GM21737 (cell line): Measurements from ENCODE around the gene THBS2.
"Not testable (repeated sequence)": the region's sequence is repeated elsewhere in the genome, so short reads cannot be mapped to it uniquely, and the experiment has no call there.

Experiments
- ATAC-seq: cut with Tn5 transposase; IDR thresholded peaks from one replicate; pipeline ENCODE4 v1.9.1; 2021; ENCODE audit warnings: mild to moderate bottlenecking, moderate library complexity; ENCODE audit not compliant: unreplicated experiment

THBS2 gene

DNA sequence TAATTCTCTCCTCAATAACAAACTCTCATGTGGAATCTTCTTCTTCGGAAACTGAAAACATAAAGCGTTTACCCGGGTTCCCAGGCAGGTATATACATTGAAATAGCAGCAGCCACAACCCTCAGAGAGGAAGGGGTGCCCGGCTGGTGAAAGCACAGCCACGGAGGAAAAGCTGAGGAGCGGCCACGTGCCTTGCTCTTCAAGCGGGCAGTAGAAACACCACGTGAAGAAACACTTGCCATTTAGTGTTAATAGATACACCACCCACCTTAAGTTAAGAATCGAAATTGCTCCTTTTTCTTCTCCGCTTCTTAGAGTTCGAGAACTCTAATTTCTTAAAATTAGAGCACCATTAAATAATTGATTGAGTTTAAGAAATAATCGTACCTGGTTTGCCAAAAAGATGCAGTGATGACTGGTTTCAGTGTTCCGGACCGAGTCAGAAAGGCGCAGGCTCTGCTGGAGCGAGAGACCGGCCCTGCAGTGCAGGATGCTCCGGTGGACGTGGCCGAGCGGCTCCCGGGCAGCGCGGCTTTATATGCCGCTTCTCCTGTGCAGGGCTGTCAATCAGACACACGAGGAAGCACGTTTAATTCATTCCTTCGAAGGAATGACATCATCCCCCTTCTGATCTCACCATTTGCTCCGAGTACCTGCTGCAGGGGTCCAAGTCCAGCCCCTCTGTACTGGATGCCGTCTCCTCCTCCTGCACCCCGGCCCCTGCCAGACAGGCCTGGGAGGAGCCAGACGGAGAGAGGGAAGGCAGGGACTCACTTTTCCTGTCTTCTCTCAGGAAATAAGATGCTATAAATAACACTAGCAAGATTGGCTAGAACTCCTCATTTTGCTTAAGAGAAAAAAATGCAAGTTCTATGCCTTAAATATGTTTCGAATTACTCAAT lies at the start of gene THBS2:
Gene THBS2 (minus strand): TSS at position 510 of the 902 bp plus-strand sequence. CDS start 3,062 bp downstream, outside the sequence.
- no peak for ATAC-seq

DNA sequence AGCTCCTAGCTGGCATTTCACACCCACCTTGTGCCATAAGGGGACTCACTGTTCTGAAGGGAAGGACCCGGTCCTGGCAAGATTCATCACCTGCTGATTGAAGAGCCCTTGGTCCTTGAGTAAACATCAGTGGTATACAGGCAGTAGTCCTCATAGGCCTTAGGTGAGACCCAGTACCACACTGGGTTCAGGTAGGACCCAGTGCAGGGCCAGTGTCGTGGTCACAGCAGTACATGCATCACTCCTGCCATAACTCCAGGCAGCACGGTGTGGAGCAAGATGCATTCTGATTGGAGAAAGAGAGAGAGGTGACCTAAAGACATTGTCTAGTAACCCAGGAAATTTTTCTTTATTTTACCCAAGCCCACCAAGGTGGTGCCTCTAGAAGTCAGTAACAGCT lies 49.1 kb upstream of the THBS2 start:
- ATAC-seq = no peak

DNA sequence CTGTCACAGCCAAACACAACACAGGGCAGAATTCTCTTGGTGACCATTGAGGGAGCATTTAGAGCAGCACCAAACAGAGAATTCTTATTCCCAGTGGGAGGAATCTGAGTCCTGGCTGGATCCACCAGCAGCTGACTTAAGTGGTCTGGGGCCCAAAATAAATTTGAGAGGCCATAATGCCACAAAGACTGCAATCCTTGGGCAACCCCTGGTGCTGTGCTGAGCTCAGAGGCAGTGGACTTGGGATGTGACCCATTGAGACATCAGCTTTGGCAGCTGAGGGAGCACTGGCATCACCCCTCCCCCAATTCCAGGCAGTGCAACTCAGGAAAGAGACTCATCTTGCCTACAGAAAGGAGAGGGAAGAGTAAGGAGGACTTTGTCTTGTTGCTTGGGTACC lies 48.6 kb upstream of the THBS2 start:
- ATAC-seq = no peak

DNA sequence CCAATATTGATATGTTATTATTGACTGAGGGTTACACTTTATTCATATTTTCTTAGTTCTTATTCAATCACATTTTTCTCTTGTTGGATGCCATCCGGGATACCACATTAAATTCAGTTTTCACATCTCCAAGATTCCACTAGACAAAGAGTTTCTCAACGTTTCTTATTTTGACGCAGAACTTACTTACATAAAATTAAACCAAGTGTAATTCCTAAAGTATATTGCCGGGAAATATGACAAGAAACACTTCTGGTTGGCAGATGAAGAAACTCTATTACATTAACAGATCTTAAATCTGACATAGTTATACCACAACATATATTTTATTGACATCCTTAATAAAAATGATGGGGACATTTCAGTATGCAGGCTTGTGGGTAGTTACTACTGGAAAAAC lies 47.3 kb upstream of the THBS2 start:
- no peak for ATAC-seq

DNA sequence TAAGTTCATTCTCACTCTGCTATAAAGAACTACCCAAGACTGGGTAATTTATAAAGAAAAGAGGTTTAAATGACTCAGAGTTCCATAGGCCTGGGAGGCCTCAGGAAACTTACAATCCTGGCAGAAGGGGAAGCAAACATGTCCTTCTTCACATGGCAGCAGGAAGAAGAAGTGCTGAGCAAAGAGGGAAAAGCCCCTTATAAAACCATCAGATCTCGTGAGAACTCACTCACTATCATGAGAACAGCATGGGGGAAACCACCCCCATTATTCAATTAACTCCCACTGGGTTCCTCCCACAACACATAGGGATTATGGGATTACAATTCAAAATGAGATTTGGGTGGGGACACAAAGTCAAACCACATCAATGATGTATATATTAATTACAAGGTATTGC lies 45.0 kb upstream of the THBS2 start:
- ATAC-seq = not testable (repeated sequence)

DNA sequence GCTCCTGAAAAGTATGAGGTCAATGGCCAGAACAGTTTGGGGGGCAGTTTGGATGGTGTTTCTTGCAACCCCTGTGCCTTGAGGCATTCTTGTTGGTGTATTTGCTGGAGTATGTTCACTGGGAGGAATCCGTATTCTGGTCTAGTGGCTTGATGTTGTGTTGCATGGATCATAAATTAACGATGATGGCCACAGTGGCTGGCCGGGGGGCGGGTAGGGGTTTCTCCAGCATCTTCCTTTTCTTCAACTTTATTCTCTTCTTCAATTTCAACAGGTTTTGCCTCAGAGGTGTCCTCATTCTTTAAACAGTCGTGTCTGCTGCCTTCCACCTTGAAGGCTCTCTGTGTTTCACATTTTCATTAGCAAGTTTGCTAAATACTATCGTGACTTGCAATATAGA lies 43.0 kb upstream of the THBS2 start:
- no peak for ATAC-seq

DNA sequence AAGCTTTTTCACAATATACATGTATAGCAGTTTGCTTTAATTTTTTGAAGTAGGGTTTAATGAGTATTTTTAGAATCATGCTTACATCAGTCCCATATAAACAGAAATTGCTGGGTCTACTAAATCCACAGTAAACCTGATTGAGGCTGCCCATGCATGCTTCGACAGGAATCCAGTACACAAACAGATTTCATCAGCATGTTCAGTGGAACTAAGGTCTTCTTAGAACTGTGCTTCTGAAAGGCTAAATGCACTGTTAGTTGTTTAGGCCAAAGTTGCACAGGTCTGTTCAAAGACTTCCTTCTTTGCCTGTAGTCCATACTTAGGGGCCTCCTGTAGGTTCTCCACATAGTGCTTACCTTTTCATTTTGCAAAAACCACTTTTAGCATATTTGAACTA lies 42.5 kb upstream of the THBS2 start:
- ATAC-seq = no peak

DNA sequence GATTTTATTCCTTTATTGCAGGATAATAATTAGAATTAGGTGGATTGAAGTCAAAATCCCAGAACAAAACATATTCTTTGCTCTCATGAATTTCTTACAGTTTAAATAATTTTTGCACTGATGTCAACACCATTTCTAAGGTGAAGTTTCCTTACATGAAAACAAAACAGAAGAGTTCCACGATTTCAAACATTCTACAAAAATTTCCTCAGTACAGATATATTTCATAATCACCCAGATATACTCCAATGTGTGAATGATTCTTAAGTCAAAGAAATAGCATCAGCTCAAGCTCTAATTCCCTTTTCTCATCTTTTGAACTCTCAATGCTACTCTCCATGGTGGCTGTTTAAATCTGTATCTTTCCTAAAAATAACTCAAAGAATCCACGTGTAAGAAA lies 39.5 kb upstream of the THBS2 start:
- ATAC-seq = no peak

DNA sequence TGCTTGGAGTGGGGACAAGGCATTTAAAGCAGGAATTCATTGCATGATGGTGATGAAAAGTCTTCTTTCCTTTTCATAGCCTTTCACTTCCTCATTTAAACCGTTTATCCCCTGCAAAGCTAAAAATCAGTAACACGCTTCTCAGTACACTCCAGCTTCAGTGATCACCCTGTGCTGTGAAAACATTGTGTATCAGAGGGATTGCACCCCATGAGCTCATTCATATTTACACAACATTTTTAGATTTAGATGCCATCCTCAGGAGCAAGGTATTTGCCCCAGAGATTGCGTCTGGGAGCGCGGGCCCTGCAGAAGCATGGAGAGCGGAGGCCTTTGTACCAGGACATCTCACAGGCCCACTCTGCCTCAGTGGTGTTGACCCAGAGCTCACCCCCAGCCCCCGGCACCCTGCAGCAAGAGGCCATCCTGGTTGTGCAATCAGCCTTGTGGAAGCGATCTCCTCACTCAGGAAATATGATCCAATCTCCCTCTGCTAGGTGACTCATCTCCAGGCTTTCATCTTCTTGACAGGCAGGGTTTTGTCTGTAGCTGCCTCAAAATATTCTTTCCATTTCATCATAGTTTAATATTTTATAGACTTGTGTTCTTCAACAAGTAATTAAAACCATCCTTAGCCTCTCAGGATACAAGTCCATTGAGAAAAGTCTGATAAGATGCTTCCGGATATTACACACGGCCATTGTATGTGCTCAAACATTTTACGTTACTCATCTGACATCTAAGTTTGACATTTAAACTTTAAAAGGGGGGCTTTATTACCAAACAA lies 38.9 kb upstream of the THBS2 start:
- no peak for ATAC-seq

DNA sequence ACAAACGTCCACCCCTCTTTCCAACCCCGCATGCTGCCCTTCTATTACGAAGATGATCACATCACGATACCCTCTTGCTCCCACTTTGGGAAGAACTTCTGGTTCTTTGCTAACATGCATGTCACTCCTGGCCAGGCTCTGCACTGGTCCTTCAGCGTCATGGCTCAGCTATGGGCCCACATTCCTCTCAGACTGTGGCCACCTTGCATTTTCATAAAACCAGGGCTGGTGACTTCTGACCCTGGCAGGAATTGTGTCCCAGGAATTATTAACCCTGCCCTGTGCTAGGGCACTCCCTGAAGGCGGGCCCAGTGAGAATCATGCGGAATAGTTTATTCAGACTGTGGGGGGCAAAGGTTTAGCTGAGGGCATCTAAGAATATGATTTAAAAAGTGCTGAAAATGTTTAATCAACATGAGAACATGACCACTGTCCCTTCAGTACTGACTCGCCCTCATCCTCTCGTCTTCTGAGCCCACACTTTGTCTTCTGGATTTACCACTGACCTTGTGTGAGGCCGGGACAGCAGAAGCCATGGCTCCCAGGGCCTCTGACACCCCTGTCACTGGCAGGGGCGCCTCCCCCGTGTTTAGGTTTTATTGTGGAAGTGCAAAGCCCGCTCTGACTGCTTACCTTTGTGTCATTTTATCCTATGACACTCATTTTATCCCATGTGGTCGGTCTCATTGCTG lies 38.1 kb upstream of the THBS2 start:
- no peak for ATAC-seq

DNA sequence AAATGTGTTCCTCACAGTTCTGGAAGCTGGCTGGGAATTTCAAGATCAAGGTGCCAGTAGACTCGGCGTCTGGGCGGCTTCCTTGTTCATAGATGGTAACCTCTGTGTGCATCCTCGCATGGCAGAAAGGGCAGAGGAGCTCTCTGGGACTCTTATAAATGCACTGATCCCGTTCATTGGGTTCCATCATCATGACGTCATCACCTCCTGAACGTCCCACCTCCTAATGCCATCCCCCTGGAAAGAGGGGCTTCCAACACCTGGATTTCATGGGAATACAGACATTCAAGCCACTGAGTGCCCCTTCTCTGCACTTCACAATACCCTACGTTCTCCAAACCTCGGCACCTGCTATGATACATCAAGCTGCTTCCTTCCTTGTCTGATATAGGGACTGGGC lies 37.5 kb upstream of the THBS2 start:
- ATAC-seq = no peak

DNA sequence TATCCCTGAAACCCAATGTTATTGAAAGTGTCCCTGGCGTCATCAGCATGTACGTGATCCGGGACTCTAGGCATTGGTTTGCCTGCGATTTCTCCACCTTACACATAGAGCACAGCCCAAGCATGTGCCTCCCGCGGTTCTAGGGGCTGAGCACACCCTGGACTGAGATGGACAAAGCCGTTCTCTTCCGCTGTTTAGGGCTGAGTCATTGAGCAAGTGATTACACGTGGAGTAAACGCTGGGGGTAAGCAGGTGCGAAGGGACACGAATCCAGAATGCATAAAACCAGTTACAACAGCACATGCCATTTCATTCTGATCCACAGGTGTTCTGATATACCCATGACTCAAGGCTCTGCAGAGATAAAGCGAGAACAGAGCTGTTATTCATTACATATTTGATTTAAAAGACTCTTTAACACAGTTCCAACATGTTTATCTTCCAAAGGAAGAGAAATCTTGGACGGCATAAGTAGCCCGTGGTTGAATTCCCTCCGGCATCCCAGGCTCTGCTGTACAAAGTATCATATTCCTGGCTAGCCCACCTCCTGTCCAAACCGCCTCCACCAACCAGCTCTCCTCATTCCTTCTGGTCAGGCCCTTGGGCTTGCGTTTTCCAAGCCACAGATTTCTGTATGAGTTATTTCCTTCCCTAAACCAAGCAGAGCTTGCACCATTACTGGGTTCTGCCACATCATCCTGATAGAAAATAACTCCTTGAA lies 36.1 kb upstream of the THBS2 start:
- no peak for ATAC-seq

DNA sequence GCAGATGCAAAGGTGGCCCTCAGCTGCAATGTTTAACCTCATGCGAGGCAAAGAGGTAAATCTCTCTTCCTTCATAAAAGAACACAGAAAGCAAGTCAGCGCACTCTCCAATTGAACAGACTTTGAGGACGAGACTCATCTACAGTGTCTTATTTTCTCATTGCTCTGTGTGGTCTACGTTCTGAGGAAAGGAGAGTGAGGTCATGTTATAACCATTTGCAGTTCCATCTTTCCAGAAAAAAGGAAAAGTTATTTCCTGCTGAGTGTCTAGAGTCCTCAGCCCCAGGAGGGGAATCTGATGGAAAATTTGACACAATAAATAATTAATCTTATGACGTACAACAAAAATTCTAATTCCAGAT lies 35.6 kb upstream of the THBS2 start:
- ATAC-seq = no peak

DNA sequence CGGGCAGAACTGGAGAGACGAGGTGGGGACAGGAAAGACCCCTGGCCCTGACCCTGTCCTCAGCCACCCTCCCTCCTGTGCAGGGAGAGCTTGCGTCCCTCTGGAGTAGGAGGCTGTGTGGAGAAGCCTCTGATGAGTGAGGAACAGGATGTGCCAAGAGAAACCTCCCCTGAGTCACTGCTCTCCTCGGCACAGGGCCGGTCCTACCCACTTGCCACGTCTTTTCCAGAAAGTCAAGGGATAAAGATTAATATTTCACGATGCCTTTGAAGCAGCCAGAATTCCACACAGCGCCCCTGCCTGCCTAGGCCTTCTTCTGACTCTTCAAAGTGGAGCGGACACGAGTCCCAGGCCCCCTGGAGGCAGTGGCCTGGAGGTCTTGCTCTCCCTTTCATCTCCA lies 34.9 kb upstream of the THBS2 start:
- ATAC-seq = no peak

DNA sequence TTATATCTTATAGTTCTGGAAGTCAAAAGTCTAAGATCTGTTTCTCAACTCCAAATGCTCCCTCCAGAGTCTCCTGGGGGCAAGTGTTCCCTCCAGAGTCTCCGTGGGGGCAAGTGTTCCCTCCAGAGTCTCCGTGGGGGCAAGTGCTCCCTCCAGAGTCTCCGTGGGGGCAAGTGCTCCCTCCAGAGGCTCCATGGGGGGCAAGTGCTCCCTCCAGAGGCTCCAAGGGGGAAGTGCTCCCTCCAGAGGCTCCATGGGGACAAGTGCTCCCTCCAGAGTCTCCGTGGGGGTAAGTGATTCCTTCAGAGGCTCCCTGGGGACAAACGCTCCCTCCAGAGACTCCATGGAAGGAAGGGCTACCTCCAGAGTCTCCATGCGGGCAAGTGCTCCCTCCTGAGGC lies 34.0 kb upstream of the THBS2 start:
- ATAC-seq = no peak

DNA sequence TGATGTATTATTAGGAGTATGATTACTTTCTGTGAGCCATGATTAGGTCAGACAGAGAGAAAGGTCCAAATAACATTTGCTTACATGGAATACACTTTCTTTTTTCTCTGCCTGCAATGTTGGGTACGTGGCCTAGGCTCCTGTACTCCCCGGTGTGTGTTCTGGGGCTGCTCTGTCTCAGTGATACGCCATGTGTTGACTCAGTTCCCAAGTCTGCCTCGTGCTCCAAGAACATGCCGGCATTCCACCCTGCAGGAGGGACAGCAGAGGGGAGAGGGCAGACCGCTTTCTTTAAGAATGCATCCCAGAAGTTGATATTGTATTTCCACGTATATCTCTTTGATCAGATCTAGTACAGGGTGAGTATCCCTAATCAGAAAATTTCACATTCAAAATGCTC lies 33.3 kb upstream of the THBS2 start:
- ATAC-seq = no peak

DNA sequence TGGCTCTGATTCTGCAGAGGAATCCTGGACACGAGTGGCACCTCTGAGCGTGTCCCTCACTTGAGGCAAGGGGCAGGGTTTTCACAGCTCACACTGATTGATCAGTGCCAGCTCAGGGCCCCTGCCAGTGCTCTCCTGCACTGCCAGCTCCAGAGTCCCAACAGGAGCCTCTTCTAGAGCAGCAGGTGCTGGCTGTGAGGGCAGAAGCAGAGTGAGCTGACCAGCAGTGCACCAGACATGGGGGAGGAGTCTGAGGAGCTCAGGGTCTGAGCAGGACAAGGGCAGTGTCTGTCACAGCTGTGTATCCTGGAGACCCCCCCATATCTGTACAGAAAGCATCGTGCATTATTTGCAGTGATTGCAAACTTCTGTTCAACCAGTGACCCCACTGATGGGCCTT lies 31.5 kb upstream of the THBS2 start:
- no peak for ATAC-seq

DNA sequence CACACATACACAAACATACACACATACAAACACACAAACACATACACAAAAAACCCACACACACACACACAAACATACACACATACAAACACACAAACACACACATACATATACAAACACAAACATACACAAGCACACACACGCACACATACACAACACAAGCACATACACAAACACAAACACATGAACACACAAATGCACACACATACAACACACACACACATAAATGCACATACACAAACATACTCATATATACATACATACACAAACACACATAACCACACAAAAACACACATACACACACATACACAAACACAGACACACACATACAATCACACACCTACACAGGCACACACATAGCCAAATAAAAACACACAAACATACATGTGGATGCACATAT lies 30.3 kb upstream of the THBS2 start:
- ATAC-seq = no peak

DNA sequence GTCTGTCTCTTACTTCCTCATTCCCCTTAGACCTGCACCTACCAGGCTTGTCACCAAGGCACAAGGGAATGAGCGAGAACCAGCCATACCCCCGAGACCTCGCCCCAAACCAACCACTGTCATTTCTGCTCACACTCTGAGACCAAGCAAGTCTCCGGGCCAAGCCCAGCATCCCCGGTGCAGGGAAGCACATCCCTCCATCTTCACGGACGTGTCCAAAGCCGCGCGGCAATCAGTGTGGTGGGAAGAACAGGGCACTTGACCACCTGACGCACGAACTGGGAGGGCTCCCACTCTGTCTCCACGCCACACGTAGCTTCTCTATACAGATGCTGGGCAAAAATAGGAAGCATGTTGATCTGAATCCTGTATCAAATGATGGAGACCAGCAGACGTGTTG lies 28.4 kb upstream of the THBS2 start:
- ATAC-seq = no peak

DNA sequence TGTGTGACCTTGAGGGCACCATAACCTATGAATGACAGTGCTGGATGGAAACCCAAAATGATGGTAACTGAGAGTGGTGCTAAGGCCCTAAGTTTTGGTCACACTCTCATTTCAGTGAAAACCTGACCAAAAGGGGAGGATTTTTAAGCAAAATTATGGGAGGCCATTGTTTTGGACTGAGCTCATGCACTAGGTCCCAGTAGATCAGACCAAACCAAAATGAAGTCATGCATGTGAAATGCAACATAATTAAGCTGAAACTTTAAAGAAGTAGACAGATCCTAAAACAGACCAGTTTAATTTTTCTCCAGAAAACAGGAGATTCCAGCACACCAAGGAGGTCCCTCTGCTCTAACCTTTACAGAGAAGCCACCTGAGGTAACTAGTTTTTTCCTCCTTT lies 24.0 kb upstream of the THBS2 start:
- no peak for ATAC-seq

DNA sequence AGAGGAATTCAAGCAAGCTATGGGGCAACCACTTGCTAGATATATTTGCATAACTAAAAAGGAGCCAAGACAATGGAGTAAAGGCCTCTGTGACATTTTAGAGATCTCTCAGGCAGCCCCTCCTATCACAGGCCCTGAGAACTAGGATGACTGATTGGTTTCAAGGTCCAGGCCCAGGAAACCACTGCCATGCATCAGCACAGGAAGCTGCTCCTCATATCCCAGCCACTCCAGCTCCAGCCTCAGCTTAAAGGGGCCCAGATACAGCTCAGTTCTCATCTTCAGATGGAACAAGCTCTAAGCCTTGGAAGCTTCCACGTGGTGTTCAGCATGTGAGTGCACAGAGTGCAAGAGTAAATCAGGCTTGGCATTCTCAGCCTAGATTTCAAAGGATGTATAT lies 21.1 kb upstream of the THBS2 start:
- ATAC-seq = no peak
